Activated T-cell treated with anti-CD3 and anti-CD28 coated beads, Interleukin-2, amount 50 U/mL, for 1 hour (primary cell): ENCODE results near the gene UXS1.
"Not testable (repeated sequence)": the region's sequence is repeated elsewhere in the genome, so short reads cannot be mapped to it uniquely, and the experiment has no call there.

Experiments used
- DNase-seq: peaks from one replicate; pipeline ENCODE4 v3.0.0-alpha.2; 2020

UXS1 gene

DNA sequence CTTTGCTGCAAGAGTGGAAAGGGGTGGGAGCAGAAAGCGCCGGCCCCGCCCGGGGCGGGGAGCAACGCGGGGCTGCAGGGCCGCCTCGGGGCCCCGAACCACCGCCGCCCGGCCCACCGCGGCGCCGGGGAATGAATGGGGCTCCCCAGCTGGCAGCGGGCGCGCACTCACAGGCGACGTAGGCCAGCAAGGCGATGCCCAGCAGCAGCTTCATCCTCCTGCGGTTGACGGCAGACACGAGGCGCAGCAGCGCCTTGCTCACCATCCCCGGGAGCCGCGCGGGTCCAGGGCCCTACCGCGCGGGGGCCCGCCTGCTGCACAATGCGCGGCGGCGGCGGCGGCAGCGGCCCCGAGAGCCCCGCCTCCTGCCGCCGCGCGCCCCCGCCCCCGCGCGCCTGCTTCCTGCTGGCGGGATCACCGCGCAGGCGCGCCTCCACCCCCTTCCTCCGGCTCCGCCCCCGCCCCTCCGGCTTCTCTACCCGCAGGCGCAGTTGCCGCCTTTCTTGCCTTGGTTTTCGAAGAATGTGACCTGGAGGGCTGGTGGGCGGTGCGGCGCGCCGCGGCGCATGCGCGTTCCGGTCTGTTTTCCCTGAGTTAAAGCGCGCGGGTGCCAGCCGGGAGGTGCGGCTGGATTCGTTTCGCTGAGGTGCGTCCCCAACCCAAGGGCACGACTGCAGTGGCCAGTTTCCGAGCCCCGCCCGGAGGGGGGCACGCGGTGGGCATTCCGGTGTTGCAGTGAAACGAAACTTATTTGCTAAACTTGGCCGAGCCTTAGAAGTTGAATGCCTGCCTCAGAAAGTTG is at the start of gene UXS1:
TSS of gene UXS1 (minus strand) at position 325 of the 802 bp plus-strand sequence. CDS start at position 265, 60 bp downstream.
- DNase-seq = peak; percentile 99

DNA sequence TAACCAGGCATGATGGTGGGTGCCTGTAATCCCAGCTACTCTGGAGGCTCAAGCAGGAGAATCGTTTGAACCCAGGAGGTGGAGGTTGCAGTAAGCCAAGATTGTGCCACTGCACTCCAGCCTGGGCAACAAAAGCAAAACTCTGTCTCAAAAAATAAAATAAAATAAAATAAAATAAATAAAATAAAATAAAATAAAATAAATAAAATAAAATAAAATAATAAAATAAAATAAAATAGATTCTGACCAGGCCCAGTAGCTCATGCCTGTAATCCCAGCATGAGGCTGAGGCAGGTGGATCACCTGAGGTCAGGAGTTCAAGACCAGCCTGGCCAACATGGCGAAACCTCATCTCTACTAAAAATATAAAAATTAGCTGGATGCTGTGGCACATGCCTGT is 45.4 kb upstream of the UXS1 start:
- not testable (repeated sequence) for DNase-seq

DNA sequence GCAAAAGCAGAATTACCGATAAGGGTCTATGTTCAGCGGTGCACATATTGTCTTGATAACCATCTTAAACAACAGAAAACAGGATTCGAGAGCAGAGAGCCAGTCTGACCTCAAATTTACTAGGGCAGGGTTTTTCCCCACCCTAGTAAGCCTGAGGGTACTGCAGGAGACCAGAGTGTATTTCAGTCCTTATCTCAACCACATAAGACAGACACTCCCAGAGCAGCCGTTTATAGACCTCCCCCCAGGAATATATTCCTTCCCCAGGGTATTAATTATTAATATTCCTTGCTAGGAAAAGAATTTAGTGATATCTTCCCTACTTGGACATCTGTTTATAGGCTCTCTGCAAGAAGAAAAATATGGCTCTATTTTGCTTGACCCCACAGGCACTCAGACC is 41.3 kb upstream of the UXS1 start:
- DNase-seq = not testable (repeated sequence)

DNA sequence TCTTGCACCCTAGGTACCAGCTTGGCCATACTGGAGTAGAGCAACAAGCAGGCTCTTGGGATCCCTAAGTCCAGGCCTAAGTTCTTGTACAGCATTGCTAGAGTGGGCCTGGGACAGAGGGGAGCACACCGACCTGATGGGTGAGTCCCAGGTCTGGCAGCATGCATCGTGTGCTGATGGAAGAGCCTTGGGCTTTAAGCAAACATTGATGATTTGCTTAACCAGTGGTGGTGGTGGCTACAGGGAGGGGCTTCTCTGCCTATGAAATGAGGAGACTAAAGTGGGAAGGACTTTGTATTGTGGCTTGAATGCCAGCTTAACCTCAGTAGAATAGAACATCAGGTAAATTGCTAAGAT is 39.2 kb upstream of the UXS1 start:
- no peak for DNase-seq

DNA sequence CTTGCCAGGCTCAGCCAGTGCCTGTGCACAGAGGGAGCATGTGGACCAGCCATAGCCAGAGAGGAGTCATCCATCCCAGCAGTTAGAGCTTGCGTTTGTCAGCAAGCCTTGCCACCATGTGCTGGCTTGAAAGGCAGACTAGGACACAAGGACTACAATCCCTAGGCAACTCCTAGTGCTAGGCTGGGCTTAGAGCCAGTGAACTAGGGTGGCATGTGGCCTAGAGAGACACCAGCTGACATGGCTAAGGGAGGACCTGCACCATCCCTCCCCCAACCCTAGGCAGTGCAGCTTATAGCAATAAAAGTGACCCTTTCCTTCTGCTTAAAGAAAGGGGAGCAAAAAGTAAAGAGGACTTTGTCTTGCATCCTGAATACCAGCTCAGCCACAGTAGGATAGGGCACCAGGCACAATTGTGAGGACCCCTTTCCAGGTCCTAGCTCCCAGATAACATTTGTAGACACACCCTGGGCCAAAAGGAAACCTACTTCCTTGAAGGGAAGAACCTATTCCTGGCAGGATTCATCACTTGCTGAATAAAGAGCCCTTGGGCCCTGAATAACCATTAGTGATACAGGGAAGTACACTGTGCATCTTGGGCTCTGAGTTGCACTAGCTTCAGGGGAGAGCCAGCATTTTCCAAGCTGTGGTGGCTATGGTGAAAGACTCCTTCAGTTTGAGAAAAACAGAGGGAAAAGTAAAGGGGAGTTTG is 38.7 kb upstream of the UXS1 start:
- no peak for DNase-seq

DNA sequence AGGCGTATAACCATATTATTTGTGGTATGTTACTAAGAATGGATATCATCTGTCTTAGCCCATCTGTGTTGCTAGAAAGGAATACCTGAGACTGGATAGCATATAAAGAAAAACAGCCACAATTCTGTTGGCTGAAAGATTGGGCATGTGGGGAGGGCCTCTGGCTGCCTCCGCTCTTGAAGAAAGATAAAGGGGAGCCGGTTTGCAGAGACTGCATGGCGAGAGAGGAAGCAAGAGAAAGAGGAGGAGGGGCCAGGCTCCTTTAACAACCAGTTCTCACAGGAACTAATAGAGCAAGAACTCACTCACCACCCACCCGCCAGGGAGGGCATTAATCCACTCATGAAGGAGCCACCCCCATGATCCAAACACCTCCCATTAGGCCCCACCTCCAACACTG is 29.2 kb upstream of the UXS1 start:
- no peak for DNase-seq

DNA sequence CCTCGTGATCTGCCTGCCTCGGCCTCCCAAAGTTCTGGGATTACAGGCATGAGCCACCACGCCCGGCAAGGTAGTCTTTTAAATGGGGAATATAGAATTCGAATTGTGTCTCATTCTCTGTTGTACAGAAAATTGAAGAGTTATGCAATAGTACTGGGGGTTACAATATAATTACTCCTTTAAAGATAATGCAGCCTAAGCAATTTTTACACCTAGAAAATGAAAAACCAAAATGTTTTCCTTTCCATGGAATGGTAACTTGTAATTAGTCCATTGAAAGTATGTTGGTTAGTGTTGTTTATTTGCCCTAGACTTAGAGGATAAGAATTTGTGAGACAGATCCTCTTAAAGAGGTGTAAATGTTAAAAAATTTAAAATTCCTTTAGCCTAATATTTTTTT is 28.0 kb upstream of the UXS1 start:
- not testable (repeated sequence) for DNase-seq

DNA sequence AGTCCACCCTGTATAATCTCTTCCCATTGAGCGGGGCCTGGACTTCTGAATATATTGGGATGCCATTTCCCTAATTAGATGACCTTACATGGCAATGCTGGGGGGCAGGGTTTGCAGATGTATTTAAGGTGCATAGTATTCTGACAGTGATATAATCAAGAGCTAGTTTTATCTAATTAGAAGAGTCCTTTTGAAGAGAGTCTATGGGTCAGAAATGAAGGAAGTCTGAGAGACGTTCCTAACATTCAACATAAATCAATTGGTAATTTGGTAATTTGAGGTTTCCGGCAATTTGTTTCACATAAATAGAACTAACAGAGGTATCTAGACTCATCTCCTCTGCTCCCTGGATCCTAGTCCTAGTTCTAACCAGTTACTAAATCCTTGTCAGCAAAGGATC is 25.7 kb upstream of the UXS1 start:
- DNase-seq = no peak

DNA sequence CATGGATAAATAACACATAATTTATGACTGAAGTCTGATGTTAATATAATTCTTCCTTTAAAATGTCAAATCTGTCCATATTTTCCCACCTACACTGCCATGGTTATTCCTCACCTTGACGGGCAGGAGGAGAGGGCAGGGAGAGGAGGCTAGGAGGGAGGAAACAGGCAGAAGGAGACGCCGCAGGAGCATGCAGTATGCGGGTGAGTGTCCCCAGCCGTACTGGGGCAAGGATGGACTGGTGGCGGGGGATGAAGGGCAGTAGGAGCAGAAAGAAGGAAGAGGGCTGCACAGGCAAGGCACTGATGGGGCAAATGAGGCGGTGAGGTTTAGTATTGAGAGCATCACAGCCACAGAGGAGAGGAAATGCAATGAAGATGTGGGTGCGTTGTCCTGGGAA is 25.1 kb upstream of the UXS1 start:
- DNase-seq = not testable (repeated sequence)

DNA sequence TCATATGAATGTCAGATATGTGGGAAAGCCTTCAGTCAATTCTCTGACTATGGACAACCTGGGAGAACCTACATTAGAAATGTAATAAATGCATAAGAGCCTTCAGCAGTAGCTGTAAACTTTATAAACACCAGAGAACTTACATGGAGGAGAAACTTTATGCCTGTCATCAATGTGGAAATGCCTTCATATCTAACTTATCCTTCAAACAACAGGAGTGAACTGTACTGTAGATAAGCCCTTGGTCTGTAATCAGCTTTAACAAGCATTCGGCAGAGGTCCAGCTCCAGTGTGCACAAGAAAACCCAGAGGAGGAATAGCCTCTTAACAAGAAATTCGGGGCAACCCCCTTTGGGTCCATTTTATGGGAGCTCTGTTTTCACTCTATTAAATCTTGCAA is 14.8 kb upstream of the UXS1 start:
- no peak for DNase-seq

DNA sequence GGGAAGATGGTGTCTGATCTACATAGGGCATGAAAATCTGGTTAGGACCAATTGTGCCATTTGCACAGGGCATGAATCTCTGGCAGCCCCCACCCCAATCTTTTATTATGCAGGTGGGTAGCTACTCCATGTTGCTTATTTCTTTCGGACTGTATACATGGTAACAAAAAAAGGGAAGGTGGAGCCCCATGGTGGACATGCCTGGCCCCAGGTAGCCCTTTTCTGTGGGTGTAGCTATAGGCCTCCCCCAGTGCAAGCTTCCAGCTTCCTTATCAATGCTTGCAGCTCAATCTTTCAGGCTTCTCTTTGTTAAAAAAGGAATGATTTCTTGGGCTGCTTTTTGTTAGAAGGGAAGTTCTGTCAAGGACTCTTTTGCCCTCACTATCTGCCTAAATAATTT is 14.3 kb upstream of the UXS1 start:
- no peak for DNase-seq

DNA sequence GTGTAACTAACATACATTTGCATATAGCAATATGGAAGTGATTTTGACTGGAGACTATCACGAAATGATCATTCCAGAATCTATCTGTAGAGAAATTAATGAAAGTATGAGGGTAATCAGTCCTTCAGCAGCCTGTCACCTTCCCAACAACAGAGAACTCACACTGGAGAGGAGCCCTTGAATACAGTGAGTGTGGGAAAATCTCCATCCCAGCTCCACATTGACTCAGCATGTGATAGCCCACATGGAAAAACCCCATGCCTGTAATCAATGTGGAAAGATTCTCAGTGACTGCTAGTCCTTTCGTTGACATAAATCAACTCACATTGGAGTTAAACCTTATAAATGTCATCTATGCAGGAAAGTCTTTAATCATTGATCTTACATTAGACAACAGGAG is 13.1 kb upstream of the UXS1 start:
- DNase-seq = no peak

DNA sequence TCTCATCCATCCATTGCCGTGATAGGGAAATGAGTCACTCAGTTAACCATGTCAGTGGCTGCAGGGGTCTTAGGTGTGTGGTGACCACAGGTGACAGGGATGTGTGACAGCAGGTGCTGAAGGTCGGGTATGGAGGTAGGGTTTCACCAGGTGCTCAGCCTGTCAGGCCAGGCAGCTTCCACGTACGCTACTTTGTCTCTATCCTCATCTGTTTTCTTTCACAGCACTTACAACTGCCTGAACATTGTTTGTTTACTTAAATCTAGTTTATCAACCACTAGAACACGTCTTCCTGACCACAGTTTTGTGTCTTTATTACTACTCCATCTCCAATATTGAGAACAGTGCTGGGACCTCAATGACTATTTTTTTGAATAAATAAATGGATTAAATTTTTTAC is 11.4 kb upstream of the UXS1 start:
- no peak for DNase-seq

DNA sequence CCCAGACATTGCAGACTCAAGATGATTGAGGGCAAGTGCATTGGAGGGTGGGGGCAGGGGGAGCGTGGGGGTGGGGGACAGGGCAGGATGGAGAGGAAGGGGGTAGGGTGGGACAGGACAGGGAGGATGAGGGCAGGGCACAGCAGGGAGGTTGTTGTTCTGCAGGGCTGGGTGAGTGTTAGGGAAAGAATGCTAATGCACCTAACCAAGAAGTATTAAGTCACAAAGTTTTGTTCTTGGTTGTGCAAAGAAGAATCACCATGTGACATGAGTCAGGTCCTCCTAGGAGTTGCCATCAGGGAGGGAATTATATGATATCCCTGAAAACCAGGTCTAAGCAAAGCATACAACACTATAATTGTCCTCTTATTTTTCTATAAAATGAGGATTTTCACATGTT is 10.4 kb upstream of the UXS1 start:
- DNase-seq = not testable (repeated sequence)

DNA sequence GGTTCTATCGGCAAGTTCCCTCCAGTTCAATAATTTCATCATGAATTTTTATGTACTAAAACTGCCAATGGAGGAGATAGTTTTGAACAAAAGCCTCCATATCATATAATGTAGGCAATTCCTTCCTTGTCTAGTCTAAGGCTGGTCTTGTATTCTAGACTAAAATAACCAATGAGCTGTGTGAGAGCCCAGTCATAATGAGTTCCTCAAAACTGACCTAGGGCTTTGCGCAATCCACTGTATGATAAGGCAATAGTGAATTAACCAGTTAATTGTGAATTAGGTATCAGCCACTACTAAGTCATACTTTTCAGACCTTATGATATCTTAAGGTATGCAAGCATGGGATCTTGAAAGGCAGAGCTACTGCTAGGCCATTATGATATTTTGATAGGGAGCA is 7.6 kb upstream of the UXS1 start:
- DNase-seq = no peak

DNA sequence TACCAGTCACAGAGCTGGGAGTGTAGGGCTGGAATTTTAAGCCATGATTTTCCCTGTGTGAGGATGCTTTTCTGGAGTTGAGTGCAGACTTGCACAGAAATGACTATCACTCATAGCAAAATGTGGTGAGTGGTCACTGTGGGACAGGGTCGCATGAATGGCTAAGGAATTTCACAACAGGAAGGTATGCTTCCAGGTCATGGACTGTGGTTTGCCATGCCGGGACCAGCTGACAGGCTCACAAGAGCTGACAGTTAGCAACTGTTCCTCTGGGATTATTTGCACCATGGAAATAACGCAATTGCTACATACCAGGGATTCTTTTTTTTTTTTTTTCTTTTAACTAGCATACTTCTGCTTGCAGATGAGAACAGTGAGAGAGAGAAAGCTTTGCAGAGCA is 3.8 kb upstream of the UXS1 start:
- DNase-seq = no peak

DNA sequence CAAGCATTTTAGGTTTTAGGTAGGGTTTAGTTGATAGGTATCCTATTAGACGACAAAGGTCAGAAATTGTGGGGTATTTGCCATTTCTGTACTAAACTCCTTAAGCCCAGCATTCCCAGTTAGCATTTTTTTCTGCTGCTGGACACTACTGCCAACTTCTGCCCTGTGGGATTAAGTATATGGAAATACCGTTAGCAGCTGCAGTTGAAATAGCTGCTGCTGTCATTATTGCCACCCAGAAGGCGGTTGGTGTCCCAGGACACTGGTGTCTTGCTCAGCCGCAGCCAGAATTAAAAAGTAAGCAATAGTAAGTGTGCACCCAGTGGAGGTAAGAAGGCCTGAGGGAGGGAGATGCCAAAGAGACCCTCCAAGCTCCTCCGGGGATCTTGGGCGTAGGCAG is 1.9 kb upstream of the UXS1 start:
- DNase-seq = no peak

DNA sequence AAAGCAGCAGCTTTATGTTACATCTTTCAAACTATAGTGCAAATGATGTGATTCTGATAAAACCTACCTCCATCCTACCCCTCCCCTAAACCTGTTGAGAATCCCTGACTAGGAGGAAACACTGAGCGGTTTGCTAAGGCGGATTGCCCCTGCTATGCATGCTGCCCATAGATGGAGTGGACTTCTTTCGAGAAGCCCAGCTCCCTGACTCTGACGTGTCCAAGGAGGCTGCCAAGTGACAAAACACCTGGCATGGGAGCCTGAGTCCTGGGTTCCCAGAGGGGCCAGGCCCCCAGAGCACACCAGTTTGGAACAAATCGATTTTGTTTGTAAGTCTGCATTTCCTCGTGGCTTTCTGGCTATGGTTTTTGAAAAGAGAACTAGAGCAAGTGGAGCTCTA is 1.4 kb upstream of the UXS1 start:
- no peak for DNase-seq

DNA sequence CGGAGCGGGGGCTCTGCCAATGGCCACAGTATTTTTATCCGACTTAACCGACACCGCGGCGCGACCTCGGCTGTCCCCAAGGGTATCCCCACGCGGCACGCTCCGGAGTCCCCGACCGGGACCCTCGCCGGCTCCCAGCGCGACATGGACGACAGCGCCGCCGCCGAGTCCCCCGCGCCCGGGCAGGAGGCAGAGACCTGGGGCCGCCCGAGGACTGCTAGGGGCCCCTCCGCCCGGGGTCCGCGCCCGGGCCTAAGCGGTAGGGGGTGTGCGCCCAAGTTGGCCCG is 468 bp downstream of the UXS1 start:
- no peak for DNase-seq

DNA sequence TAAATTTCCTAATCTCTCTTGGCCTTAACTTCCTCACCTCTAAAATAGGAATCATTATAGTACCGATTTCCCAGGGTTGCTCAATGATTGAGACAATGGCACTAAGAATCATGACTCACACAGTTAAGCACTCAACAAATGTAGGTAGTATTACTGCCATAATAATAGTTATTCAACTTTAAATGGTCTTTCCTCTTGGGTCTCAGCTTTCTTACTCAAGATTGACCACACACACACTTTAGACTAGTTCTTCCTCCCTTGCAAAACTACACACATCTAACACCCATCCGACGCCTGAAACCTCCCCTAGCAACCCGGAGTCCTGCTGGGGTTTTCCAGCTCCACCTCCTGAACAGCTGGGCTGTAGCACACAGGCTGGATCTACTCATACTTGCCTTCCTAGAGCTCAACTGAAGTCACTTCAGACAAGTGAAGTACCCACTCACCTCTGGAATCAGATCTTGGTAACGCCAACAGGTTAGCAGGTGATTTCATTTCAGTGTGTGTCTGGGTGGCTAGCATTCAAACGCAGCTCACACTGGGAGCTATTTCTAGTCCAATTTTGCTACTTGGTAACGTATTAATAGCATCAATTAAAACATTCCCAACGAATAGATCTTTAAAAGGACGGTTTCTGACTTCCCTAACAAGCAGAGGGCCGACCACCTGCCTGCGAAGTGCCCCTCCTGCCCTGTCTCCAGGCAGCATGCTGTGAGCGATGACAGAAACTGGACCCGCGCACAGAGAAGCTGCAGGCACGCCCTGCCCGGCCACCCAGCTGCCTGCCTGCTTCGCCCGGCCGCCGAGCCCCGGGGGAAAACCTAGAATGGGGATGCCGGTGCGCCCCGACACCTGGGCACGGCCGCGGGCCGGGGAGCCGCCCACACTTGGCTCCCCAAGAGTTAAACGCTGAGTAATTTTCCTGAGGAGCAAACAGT is 1.1 kb downstream of the UXS1 start:
- peak; percentile 46 for DNase-seq

DNA sequence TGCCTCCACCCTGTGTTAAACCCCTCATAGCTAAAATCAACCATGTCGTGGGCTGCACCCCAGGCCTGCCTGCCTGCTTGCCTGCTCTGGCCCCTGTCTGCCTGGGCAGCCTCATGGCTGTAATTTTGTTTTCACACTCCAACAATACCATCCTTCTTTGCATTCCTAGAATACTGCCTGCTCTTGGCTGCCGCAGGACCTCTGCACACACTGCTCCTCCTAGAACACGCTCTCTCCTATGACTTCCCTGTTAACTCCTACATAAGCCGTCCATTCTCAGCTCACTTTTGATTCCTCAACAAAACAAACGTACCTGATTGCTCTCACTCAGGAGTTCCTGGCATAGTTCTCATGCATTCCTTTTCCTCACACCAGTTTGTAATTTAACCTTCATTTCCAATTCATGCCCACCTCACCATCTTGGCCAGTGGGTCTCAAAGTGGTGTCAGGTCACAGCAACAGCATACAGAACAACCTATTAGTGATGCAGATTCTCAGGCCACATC is 2.5 kb downstream of the UXS1 start:
- no peak for DNase-seq

DNA sequence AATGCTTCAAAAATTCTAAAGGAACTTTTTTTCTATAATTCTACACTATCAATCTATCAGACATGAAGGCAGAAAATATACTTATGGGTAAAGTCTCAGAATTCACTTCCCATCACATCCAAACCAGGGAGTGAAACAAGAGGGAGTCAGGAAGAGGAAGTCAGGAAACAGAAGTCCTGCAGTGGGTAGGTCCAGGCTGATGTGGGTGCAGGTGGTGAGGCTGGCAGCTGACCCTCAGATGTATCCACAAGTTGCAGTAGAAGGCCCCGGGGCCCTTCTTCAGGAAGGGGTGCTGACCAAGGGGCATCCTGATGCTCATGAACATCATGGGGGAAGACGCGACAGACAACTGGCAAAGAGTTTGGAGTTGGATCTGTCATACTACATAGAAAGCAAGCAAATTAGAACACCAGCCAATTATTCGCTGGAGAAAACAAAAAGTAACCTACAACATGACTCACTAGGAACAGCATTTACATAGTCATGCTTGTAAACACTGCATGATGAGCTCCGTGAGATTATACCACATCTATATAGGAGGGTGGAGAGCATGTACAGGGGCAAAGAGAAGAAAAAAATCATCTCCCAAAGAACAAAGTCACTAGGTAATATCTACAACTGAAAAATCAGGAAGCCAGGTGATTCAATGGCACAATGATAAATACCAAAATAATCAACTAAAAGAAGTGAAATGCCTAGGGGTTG is 4.2 kb downstream of the UXS1 start:
- no peak for DNase-seq

DNA sequence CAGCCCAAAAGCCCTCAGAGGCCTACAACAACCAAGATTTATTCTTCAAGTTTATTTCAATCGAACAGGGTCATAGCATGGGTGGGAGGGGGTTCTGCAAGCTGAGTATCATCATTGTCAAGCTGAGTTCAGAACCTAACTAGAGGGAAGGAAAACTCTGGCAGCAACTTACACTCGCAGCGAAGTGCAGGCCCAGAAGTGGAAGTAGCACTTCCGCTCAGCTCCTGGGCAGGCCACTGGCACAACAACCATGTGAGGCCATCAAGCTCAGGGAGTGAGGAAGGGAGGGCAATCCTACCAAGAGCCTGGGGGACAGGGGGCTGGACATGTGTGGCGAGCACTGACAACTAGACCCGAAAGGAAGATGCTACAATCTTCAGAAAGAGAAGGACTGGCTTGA is 4.8 kb downstream of the UXS1 start:
- no peak for DNase-seq
